Measurements from ENCODE around the gene SCPEP1. TPM values are rescaled to one million over a fixed set of nuclear protein-coding genes. Genes with fewer than 3 reads are reported as not detected.

The SCPEP1 gene
- total RNA-seq, 4 donors from 2014 or later = 37.7 to 58.0 (median 48.2) TPM

GRCh38 chr17:57034807-57035754, 57.1 kb downstream of the SCPEP1 start:
- Histone ChIP-seq H3K36me3 (no peaks in the 10 kb centered on the region), H3K9me3 (no peaks in the 10 kb centered on the region), H3K4me1 (no peaks in the 10 kb centered on the region), H3K4me3 (no peak overlapping the region), H3K27ac (no peak overlapping the region), H3K27me3 (no peaks in the 10 kb centered on the region)
- intact Hi-C loops (cut with DNase I; ENCODE audit: low total_unique reads) = no loop called here
- TF ChIP-seq POLR2A (IDR thresholded peaks at IDR 0.05) (no peak), CTCF (IDR thresholded peaks at IDR 0.05) (no peak)
- no peak for DNase-seq

GRCh38 chr17:57035971-57036481, 58.1 kb downstream of the SCPEP1 start:
- no peaks in the 10 kb centered on the region for H3K36me3 ChIP-seq
- intact Hi-C loops (cut with DNase I; ENCODE audit: low total_unique reads) = no loop called here
- H3K4me3 ChIP-seq = no peak overlapping the region
- no peak for DNase-seq
- no peaks in the 10 kb centered on the region for H3K9me3 ChIP-seq
- no peaks in the 10 kb centered on the region for H3K27me3 ChIP-seq
- no peak overlapping the region for H3K27ac ChIP-seq
- H3K4me1 ChIP-seq = no peaks in the 10 kb centered on the region
- TF ChIP-seq CTCF (IDR thresholded peaks at IDR 0.05) (no peak), POLR2A (IDR thresholded peaks at IDR 0.05) (no peak)

GRCh38 chr17:57037411-57037810, 59.5 kb downstream of the SCPEP1 start:
- Histone ChIP-seq H3K36me3 (no peaks in the 10 kb centered on the region), H3K27me3 (no peaks in the 10 kb centered on the region), H3K27ac (no peak overlapping the region), H3K4me1 (no peaks in the 10 kb centered on the region), H3K4me3 (no peak overlapping the region), H3K9me3 (no peaks in the 10 kb centered on the region)
- intact Hi-C loops (cut with DNase I; ENCODE audit: low total_unique reads) = no loop called here
- DNase-seq = no peak
- TF ChIP-seq CTCF (IDR thresholded peaks at IDR 0.05) = no peak
- TF ChIP-seq POLR2A (IDR thresholded peaks at IDR 0.05) = no peak

- Histone ChIP-seq H3K27ac (no peak overlapping the region), H3K27me3 (no peaks in the 10 kb centered on the region), H3K4me3 (no peak overlapping the region), H3K9me3 (no peaks in the 10 kb centered on the region), H3K4me1 (no peaks in the 10 kb centered on the region), H3K36me3 (no peaks in the 10 kb centered on the region)
- intact Hi-C loops (cut with DNase I; ENCODE audit: low total_unique reads) = no loop called here
- no peak for TF ChIP-seq POLR2A (IDR thresholded peaks at IDR 0.05)
- TF ChIP-seq CTCF (IDR thresholded peaks at IDR 0.05) = no peak
- DNase-seq = no peak
Measured at GRCh38 chr17:57038486-57038885, 60.6 kb downstream of the SCPEP1 start.

- no peak overlapping the region for H3K4me3 ChIP-seq
- H3K27me3 ChIP-seq = peaks cover 0 to 18% of the 10 kb centered on the region in 2 donors
- DNase-seq = no peak
- intact Hi-C loops (cut with DNase I; ENCODE audit: low total_unique reads) = no loop called here
- no peaks in the 10 kb centered on the region for H3K9me3 ChIP-seq
- no peaks in the 10 kb centered on the region for H3K36me3 ChIP-seq
- H3K27ac ChIP-seq = no peak overlapping the region
- H3K4me1 ChIP-seq = peaks cover 0 to 2% of the 10 kb centered on the region in 2 donors
- TF ChIP-seq CTCF (IDR thresholded peaks at IDR 0.05) = no peak
- no peak for TF ChIP-seq POLR2A (IDR thresholded peaks at IDR 0.05)
Measured at GRCh38 chr17:57040571-57040970, 62.6 kb downstream of the SCPEP1 start.
